ENCODE measurements around the gene STRIP1.

GRCh38 chr1:110003747-110004428, 30.5 kb upstream of the STRIP1 start:
- TF ChIP-seq CTCF (IDR thresholded peaks at IDR 0.05) (no peak), POLR2A (IDR thresholded peaks at IDR 0.05) (peak in 3 of 4 donors; percentile 9 to 30 (median 14))
